Measurements from ENCODE around the gene SHISA5.

DNA sequence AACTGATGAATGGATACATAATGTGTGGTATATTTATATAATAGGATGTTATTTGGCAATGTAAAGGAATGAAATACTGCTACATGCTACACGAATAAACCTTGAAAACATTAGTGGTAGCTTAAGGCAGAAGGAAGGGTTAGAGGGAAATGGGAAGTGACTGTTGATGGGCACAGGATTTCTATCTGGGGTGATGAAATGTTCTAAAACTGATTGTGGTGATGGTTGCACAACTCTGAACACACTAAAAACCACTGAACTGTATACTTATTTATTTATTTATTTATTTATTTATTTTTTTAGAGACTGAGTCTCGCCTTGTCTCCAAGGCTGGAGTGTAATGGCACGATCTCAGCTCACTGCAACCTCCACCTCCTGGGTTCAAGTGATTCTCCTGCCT is 24.8 kb upstream of the SHISA5 start:
- TF ChIP-seq, protein P1, sequence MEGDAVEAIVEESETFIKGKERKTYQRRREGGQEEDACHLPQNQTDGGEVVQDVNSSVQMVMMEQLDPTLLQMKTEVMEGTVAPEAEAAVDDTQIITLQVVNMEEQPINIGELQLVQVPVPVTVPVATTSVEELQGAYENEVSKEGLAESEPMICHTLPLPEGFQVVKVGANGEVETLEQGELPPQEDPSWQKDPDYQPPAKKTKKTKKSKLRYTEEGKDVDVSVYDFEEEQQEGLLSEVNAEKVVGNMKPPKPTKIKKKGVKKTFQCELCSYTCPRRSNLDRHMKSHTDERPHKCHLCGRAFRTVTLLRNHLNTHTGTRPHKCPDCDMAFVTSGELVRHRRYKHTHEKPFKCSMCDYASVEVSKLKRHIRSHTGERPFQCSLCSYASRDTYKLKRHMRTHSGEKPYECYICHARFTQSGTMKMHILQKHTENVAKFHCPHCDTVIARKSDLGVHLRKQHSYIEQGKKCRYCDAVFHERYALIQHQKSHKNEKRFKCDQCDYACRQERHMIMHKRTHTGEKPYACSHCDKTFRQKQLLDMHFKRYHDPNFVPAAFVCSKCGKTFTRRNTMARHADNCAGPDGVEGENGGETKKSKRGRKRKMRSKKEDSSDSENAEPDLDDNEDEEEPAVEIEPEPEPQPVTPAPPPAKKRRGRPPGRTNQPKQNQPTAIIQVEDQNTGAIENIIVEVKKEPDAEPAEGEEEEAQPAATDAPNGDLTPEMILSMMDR (IDR thresholded peaks at IDR 0.05) = no peak
- TF ChIP-seq POLR2A (IDR thresholded peaks at IDR 0.05) = no peak
